Stimulated activated CD4-positive, alpha-beta T cell treated with anti-CD3 and anti-CD28 coated beads, Interleukin-2, amount 100 ng/mL, for 4 hours (primary cell): Measurements from ENCODE around the gene CEP89.
"Not testable (repeated sequence)": the region's sequence is repeated elsewhere in the genome, so short reads cannot be mapped to it uniquely, and the experiment has no call there.

Experiments used
- DNase-seq: peaks from one replicate; pipeline ENCODE4 v3.0.0-alpha.2; 2020; ENCODE audit warnings: low read depth

Gene CEP89

GRCh38 chr19:32833388-32833787, 138.4 kb downstream of the CEP89 start:
- DNase-seq: not testable (repeated sequence)

- not testable (repeated sequence) for DNase-seq
Observed at GRCh38 chr19:32832825-32833224, 138.9 kb downstream of the CEP89 start.

GRCh38 chr19:32832094-32832493, 139.7 kb downstream of the CEP89 start:
- DNase-seq: not testable (repeated sequence)

- DNase-seq: no peak
Observed at GRCh38 chr19:32831611-32832010, 140.1 kb downstream of the CEP89 start.

GRCh38 chr19:32830231-32831014, 141.3 kb downstream of the CEP89 start:
- no peak for DNase-seq

- DNase-seq: no peak
Observed at GRCh38 chr19:32829345-32829896, 142.3 kb downstream of the CEP89 start.

GRCh38 chr19:32828643-32829344, 143.0 kb downstream of the CEP89 start:
- DNase-seq: no peak

- no peak for DNase-seq
Observed at GRCh38 chr19:32828139-32828538, 143.6 kb downstream of the CEP89 start.
